Measurements from ENCODE around the gene C12orf75. TPM values are rescaled to one million over a fixed set of nuclear protein-coding genes. Genes with fewer than 3 reads are reported as not detected.
"Not testable (repeated sequence)": the region's sequence is repeated elsewhere in the genome, so short reads cannot be mapped to it uniquely, and the experiment has no call there.

Gene C12orf75
- total RNA-seq, 2 donors from 2014 or later = 68.6 to 73.0 TPM

DNA sequence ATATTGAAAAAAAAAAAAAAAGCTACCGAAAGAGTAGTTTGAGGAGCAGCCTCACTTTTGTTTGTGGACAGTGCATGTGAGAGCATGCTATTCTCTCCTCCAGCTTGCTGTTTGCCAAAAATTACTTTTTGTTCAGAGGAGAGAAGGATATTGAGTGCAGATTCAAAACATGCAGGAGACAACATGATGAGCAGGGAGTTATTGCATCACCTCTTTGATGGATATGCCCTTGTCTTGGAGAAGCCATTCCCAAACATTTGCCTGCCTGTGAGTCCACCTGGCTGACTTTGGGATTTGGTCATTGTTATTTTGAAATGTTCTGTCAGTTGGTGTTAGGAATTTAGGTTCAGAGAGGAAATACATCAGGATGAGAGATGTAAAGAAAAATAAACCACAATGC lies 2.4 kb downstream of the C12orf75 start:
- peak overlapping the region; percentile 42 to 72 for H3K4me3 Mint-ChIP-seq
- peaks cover 64% of the 10 kb centered on the region for H3K4me1 Mint-ChIP-seq (ENCODE audit: low read depth)
- DNase-seq = no peak
- H3K27ac Mint-ChIP-seq = no peak overlapping the region
- no peaks in the 10 kb centered on the region for H3K27me3 Mint-ChIP-seq (ENCODE audit: low read depth)
- peaks cover 2 to 6% of the 10 kb centered on the region in 2 donors for H3K36me3 Mint-ChIP-seq (ENCODE audit: insufficient read depth in 2 of 2)
- ATAC-seq (replicated peaks in 1 of 2) = no peak
- H3K9me3 Mint-ChIP-seq = no peaks in the 10 kb centered on the region

GRCh38 chr12:105334001-105334400 lies 3.5 kb downstream of the C12orf75 start:
- no peaks in the 10 kb centered on the region for H3K9me3 Mint-ChIP-seq
- ATAC-seq (replicated peaks in 1 of 2) (no peak), DNase-seq (no peak)
- peaks cover 4 to 6% of the 10 kb centered on the region in 2 donors for H3K36me3 Mint-ChIP-seq (ENCODE audit: insufficient read depth in 2 of 2)
- no peaks in the 10 kb centered on the region for H3K27me3 Mint-ChIP-seq (ENCODE audit: low read depth)
- H3K4me1 Mint-ChIP-seq (ENCODE audit: low read depth) = peaks cover 58% of the 10 kb centered on the region
- no peak overlapping the region for H3K27ac Mint-ChIP-seq
- peak overlapping the region in 1 of 2 donors; percentile 38 for H3K4me3 Mint-ChIP-seq

DNA sequence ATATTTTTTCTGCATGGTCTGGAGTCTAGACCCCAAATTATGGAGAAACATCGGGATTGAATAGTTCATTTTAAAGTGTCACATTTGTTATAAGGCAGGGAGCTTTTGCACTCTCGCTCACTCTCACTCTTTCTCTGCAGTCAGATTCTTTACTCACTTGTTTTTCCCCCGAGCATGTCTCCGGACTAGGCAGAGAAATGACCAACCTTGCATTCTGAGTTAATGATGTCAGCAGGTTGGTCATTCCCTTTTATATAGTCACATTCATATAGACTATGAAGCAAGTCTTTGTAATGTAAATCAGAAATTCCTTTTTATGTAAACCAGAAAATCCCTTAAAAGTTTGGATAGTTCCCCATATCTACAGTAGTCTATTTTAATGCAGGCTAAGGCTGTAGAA lies 4.1 kb downstream of the C12orf75 start:
- no peak for DNase-seq
- Mint-ChIP-seq H3K27ac (no peak overlapping the region), H3K36me3 (ENCODE audit: insufficient read depth in 2 of 2) (peaks cover 4 to 6% of the 10 kb centered on the region in 2 donors), H3K4me1 (ENCODE audit: low read depth) (peaks cover 57% of the 10 kb centered on the region), H3K9me3 (no peaks in the 10 kb centered on the region), H3K4me3 (peak overlapping the region in 1 of 2 donors; percentile 5), H3K27me3 (ENCODE audit: low read depth) (no peaks in the 10 kb centered on the region)
- no peak for ATAC-seq (replicated peaks in 1 of 2)

- Mint-ChIP-seq H3K27me3 (ENCODE audit: low read depth) (no peaks in the 10 kb centered on the region), H3K36me3 (ENCODE audit: insufficient read depth in 2 of 2) (peaks cover 9 to 12% of the 10 kb centered on the region in 2 donors), H3K4me1 (ENCODE audit: low read depth) (peaks cover 50% of the 10 kb centered on the region), H3K9me3 (peaks cover 3 to 4% of the 10 kb centered on the region in 2 donors), H3K4me3 (no peak overlapping the region), H3K27ac (peak overlapping the region; percentile 53)
- no peak for ATAC-seq (replicated peaks in 1 of 2)
- DNase-seq = no peak
These were observed 5.4 kb downstream of the C12orf75 start for GRCh38 chr12:105335856-105336255.

GRCh38 chr12:105336411-105336810 lies 5.9 kb downstream of the C12orf75 start:
- H3K27me3 Mint-ChIP-seq (ENCODE audit: low read depth) = no peaks in the 10 kb centered on the region
- H3K4me1 Mint-ChIP-seq (ENCODE audit: low read depth) = peaks cover 53% of the 10 kb centered on the region
- peak overlapping the region in 1 of 2 donors; percentile 37 for H3K4me3 Mint-ChIP-seq
- DNase-seq (no peak), ATAC-seq (replicated peaks in 1 of 2) (no peak)
- H3K27ac Mint-ChIP-seq = no peak overlapping the region
- H3K9me3 Mint-ChIP-seq = peaks cover 3 to 4% of the 10 kb centered on the region in 2 donors
- peaks cover 12 to 13% of the 10 kb centered on the region in 2 donors for H3K36me3 Mint-ChIP-seq (ENCODE audit: insufficient read depth in 2 of 2)

GRCh38 chr12:105337391-105337790 lies 6.9 kb downstream of the C12orf75 start:
- H3K4me1 Mint-ChIP-seq (ENCODE audit: low read depth) = peaks cover 51% of the 10 kb centered on the region
- H3K27ac Mint-ChIP-seq = no peak overlapping the region
- ATAC-seq (replicated peaks in 1 of 2) = peak; percentile 19 to 27
- no peak for DNase-seq
- H3K4me3 Mint-ChIP-seq = no peak overlapping the region
- no peaks in the 10 kb centered on the region for H3K27me3 Mint-ChIP-seq (ENCODE audit: low read depth)
- peaks cover 17 to 20% of the 10 kb centered on the region in 2 donors for H3K36me3 Mint-ChIP-seq (ENCODE audit: insufficient read depth in 2 of 2)
- peaks cover 3 to 6% of the 10 kb centered on the region in 2 donors for H3K9me3 Mint-ChIP-seq

- H3K27ac Mint-ChIP-seq = no peak overlapping the region
- H3K4me3 Mint-ChIP-seq = no peak overlapping the region
- H3K9me3 Mint-ChIP-seq = peaks cover 3 to 6% of the 10 kb centered on the region in 2 donors
- peaks cover 43% of the 10 kb centered on the region for H3K4me1 Mint-ChIP-seq (ENCODE audit: low read depth)
- ATAC-seq (replicated peaks in 1 of 2) (no peak), DNase-seq (no peak)
- H3K27me3 Mint-ChIP-seq (ENCODE audit: low read depth) = no peaks in the 10 kb centered on the region
- peaks cover 17 to 20% of the 10 kb centered on the region in 2 donors for H3K36me3 Mint-ChIP-seq (ENCODE audit: insufficient read depth in 2 of 2)
These were observed 8.5 kb downstream of the C12orf75 start for GRCh38 chr12:105338966-105339365.

DNA sequence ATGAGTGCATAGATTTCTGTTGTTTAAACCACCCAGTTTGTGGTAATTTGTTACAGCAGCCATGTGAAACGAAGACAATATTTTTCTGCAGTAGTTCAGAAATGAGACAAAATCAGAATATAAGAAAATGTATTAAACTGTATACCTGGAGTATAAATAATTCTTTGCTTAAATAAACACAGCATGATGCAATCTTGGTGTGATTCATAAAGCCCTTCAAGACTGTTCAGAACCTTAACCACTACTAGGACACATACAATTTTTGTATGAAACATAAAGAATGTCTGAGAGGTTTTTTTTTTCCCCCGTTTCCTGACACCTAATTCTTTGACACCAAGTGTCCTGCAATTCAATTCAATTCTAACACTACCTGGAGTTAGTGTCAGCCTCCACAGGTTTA lies 10.5 kb downstream of the C12orf75 start:
- ATAC-seq (replicated peaks in 1 of 2) (no peak), DNase-seq (no peak)
- Mint-ChIP-seq H3K4me1 (ENCODE audit: low read depth) (peaks cover 29% of the 10 kb centered on the region), H3K36me3 (ENCODE audit: insufficient read depth in 2 of 2) (peaks cover 17 to 20% of the 10 kb centered on the region in 2 donors), H3K27me3 (ENCODE audit: low read depth) (no peaks in the 10 kb centered on the region), H3K27ac (no peak overlapping the region), H3K4me3 (no peak overlapping the region), H3K9me3 (peaks cover 3 to 6% of the 10 kb centered on the region in 2 donors)

- ATAC-seq (replicated peaks in 1 of 2) = peak; percentile 24 to 25
- peaks cover 23% of the 10 kb centered on the region for H3K4me1 Mint-ChIP-seq (ENCODE audit: low read depth)
- peaks cover 14 to 16% of the 10 kb centered on the region in 2 donors for H3K36me3 Mint-ChIP-seq (ENCODE audit: insufficient read depth in 2 of 2)
- not testable (repeated sequence) for DNase-seq; H3K27me3 Mint-ChIP-seq (ENCODE audit: low read depth); H3K9me3 Mint-ChIP-seq; H3K27ac Mint-ChIP-seq; H3K4me3 Mint-ChIP-seq
These were observed 11.1 kb downstream of the C12orf75 start for GRCh38 chr12:105341620-105342019.

DNA sequence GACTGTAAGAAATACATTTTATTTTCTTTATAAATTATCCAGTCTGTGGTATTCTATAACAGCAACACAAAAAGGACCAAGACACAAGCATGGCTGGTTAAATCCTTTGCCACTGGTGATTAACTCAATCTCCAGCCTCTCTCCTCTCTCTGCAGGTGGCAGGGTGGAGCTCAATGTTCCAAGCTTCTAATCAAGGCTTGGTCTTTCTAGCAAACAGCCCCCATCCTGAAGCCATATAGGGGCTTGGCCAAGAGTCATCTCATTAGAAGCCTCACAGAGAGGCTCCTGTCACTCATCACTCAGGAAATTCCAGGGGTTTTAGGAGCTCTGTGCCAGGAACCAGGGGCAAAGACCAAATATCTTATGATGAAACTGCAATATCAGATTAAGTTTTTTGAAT lies 12.0 kb downstream of the C12orf75 start:
- Mint-ChIP-seq H3K9me3 (peaks cover 3 to 6% of the 10 kb centered on the region in 2 donors), H3K27me3 (ENCODE audit: low read depth) (no peaks in the 10 kb centered on the region), H3K4me3 (no peak overlapping the region), H3K36me3 (ENCODE audit: insufficient read depth in 2 of 2) (peaks cover 14% of the 10 kb centered on the region in 2 donors), H3K27ac (no peak overlapping the region), H3K4me1 (ENCODE audit: low read depth) (peaks cover 15% of the 10 kb centered on the region)
- DNase-seq (no peak), ATAC-seq (replicated peaks in 1 of 2) (no peak)

DNA sequence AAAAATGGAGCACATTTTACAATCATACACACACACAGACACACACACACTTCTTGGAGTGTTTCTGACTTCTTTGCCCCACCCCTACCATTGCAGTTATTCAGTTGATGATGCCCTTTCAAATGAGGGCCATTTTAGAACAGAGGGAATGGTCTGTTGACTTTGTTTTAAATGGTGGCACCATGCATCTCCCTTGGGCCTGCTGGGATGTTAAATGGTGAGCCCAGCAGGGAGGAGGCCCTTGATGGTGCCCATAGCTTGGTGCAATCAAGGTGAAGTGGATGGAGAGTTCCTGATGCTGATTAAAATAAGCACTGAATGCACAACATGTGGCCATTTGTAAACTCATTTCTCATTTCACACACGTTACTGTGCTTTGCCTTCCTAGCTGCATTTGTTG lies 13.3 kb downstream of the C12orf75 start:
- DNase-seq (no peak), ATAC-seq (replicated peaks in 1 of 2) (no peak)
- H3K4me1 Mint-ChIP-seq (ENCODE audit: low read depth) = peaks cover 10% of the 10 kb centered on the region
- H3K27ac Mint-ChIP-seq = no peak overlapping the region
- peaks cover 3 to 6% of the 10 kb centered on the region in 2 donors for H3K9me3 Mint-ChIP-seq
- no peaks in the 10 kb centered on the region for H3K27me3 Mint-ChIP-seq (ENCODE audit: low read depth)
- peaks cover 12 to 15% of the 10 kb centered on the region in 2 donors for H3K36me3 Mint-ChIP-seq (ENCODE audit: insufficient read depth in 2 of 2)
- no peak overlapping the region for H3K4me3 Mint-ChIP-seq

GRCh38 chr12:105347499-105347898 lies 17.0 kb downstream of the C12orf75 start:
- H3K9me3 Mint-ChIP-seq = no peaks in the 10 kb centered on the region
- no peak for DNase-seq
- no peaks in the 10 kb centered on the region for H3K27me3 Mint-ChIP-seq (ENCODE audit: low read depth)
- no peak for ATAC-seq (replicated peaks in 1 of 2)
- peaks cover 17% of the 10 kb centered on the region for H3K4me1 Mint-ChIP-seq (ENCODE audit: low read depth)
- peaks cover 5% of the 10 kb centered on the region in 2 donors for H3K36me3 Mint-ChIP-seq (ENCODE audit: insufficient read depth in 2 of 2)
- H3K27ac Mint-ChIP-seq = no peak overlapping the region
- H3K4me3 Mint-ChIP-seq = no peak overlapping the region

DNA sequence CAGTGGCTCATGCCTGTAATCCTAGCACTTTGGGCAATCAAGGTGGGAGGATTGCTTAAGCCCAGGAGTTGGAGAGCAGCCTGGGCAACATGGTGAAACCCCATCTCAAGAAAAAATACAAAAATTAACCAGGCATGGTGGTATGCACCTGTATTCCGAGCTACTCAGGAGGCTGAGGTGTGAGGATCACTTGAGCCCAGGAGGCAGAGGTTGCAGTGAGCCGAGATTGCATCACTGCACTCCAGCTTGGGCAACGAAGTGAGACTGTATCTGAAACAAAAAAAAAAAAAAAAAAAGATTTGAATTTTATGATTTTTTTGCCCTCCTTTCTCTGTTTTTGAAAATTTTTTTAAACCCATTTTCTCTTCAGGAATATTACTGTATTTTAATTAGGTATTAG lies 17.7 kb downstream of the C12orf75 start:
- Mint-ChIP-seq H3K27ac (no peak overlapping the region), H3K4me3 (no peak overlapping the region), H3K27me3 (ENCODE audit: low read depth) (no peaks in the 10 kb centered on the region), H3K36me3 (ENCODE audit: insufficient read depth in 2 of 2) (peaks cover 5% of the 10 kb centered on the region in 2 donors), H3K9me3 (no peaks in the 10 kb centered on the region), H3K4me1 (ENCODE audit: low read depth) (peaks cover 19% of the 10 kb centered on the region)
- DNase-seq = no peak
- ATAC-seq (replicated peaks in 1 of 2) = no peak

GRCh38 chr12:105348561-105348960 lies 18.1 kb downstream of the C12orf75 start:
- ATAC-seq (replicated peaks in 1 of 2) = no peak
- no peaks in the 10 kb centered on the region for H3K27me3 Mint-ChIP-seq (ENCODE audit: low read depth)
- no peaks in the 10 kb centered on the region for H3K9me3 Mint-ChIP-seq
- no peak overlapping the region for H3K4me3 Mint-ChIP-seq
- no peak overlapping the region for H3K27ac Mint-ChIP-seq
- peaks cover 19% of the 10 kb centered on the region for H3K4me1 Mint-ChIP-seq (ENCODE audit: low read depth)
- H3K36me3 Mint-ChIP-seq (ENCODE audit: insufficient read depth in 2 of 2) = peaks cover 5% of the 10 kb centered on the region in 2 donors
- no peak for DNase-seq

All from activated T-cell treated with anti-CD3 and anti-CD28 coated beads, Interleukin-2, amount 50 U/mL, for 72 hours (primary cell).